ENCODE data around the gene RAB15. TPM values are rescaled to one million over a fixed set of nuclear protein-coding genes. Genes with fewer than 3 reads are reported as not detected.

Gene RAB15
- total and polyA plus RNA-seq, 11 donors: 12.0 to 70.4 (median 22.5) TPM

DNA sequence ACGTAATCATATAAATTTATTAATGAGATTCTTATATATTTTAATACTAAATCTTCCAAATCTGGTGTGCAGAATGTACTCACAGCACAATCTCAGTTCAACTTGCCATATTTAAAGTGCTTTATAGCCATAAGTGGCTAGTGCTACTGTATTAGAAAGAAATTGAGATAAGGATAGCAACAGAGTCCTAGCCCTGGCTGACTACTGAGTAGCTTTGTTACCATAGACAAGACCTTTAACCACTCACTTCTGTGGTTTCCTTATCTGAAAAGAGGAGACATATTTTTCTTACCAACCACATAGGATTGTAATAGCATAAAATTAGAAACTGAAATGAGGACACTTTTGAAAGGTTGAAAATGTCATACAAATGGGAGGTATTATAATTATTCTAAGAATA is 59.9 kb downstream of the RAB15 start:
- Histone ChIP-seq H3K9me3 (no peaks in the 10 kb centered on the region), H3K4me3 (no peak overlapping the region), H3K36me3 (no peaks in the 10 kb centered on the region), H3K27ac (peak overlapping the region in 2 of 12 donors; percentile 5 to 13), H3K27me3 (no peaks in the 10 kb centered on the region), H3K4me1 (peaks cover 0 to 26% (median 16%) of the 10 kb centered on the region in 12 donors)
- intact Hi-C loops (cut with DNase I): loop anchor here in 4 of 10 donors (5.0 to 10.0 kb wide), 2 partner anchors 70 to 73 kb away; partner anchors contain the start of gene FNTB (in 3 of the 4)
- ATAC-seq: no peak
- 0 to 90% (median 27%) methylated on average over 1 of the region's 1 CpG for WGBS, 4 donors
- TF ChIP-seq POLR2A (IDR thresholded peaks at IDR 0.05): no peak
- TF ChIP-seq, protein P1, sequence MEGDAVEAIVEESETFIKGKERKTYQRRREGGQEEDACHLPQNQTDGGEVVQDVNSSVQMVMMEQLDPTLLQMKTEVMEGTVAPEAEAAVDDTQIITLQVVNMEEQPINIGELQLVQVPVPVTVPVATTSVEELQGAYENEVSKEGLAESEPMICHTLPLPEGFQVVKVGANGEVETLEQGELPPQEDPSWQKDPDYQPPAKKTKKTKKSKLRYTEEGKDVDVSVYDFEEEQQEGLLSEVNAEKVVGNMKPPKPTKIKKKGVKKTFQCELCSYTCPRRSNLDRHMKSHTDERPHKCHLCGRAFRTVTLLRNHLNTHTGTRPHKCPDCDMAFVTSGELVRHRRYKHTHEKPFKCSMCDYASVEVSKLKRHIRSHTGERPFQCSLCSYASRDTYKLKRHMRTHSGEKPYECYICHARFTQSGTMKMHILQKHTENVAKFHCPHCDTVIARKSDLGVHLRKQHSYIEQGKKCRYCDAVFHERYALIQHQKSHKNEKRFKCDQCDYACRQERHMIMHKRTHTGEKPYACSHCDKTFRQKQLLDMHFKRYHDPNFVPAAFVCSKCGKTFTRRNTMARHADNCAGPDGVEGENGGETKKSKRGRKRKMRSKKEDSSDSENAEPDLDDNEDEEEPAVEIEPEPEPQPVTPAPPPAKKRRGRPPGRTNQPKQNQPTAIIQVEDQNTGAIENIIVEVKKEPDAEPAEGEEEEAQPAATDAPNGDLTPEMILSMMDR (IDR thresholded peaks at IDR 0.05): no peak
- DNase-seq: no peak

DNA sequence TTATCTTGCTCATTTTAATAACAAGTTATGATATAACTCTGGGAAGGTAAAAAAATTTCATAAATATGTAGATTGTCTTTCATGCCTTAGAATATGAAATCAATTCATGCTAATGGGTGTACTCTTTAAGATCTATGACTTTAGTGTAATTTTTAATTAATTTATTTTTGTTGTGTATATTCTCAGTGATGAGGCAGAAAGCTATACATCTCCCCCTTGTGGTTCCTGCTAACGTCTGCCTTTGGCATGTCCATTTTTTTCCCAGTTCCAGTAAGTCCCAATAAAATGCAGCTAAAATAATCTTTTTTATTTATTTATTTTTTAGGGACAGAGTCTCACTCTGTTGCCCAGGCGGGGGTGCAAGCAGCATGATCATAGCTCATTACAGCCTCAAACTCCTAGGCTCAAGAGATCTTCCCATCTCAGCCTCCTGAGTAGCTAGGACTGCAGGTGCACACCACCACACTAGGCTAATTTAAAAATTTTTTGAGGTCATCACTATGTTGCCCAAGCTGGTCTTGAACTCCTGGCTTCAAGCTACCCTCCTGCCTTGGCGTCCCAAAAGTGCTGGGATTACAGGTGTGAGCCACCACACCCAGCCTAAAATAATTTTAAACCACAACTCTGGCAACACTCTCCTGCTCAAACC is 61.2 kb downstream of the RAB15 start:
- intact Hi-C loops (cut with DNase I): loop anchor here in 4 of 10 donors (5.0 to 10.0 kb wide), 2 partner anchors 71 to 74 kb away; partner anchors contain the start of gene FNTB (in 3 of the 4)
- H3K27me3 ChIP-seq: no peaks in the 10 kb centered on the region
- no peak for TF ChIP-seq POLR2A (IDR thresholded peaks at IDR 0.05)
- TF ChIP-seq, protein P1 (IDR thresholded peaks at IDR 0.05): peak; percentile 5 to 53 (median 38)
- WGBS, 4 donors: 15 to 26% (median 23%) methylated on average over 3 of the region's 3 CpGs
- H3K9me3 ChIP-seq: no peaks in the 10 kb centered on the region
- peaks cover 0 to 21% (median 13%) of the 10 kb centered on the region in 12 donors for H3K4me1 ChIP-seq
- no peak overlapping the region for H3K4me3 ChIP-seq
- ATAC-seq: no peak
- H3K36me3 ChIP-seq: no peaks in the 10 kb centered on the region
- no peak for DNase-seq
- H3K27ac ChIP-seq: no peak overlapping the region

DNA sequence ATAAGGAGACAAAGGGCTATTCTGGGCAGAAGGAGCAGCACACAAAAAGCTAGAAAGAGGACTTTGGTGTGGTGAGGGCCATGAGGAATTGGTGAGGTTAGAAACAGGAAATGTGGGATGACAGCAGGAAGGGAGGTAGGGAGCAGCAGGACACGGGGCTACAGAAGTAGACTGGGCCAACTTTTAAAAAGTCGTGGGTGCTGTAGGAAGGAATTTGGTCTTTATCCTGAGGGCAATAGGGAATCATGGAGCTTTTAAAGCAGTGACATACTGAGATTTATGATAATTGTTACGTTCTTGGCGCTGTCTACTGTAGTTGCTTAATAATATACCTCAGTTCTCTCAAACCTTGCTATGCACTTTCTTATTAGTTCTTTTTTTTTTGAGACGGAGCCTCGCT is 66.1 kb downstream of the RAB15 start:
- intact Hi-C loops (cut with DNase I): loop anchor here in 1 of 10 donors (10.0 kb wide), 1 partner anchor 231 kb away; no protein-coding TSS in a partner anchor
- no peak overlapping the region for H3K27ac ChIP-seq
- 75 to 80% (median 77%) methylated on average over 6 of the region's 6 CpGs for WGBS, 4 donors
- DNase-seq (no peak), ATAC-seq (no peak)
- peaks cover 0 to 3% (median 0%) of the 10 kb centered on the region in 9 donors for H3K27me3 ChIP-seq
- no peaks in the 10 kb centered on the region for H3K9me3 ChIP-seq
- no peaks in the 10 kb centered on the region for H3K4me1 ChIP-seq
- H3K36me3 ChIP-seq: no peaks in the 10 kb centered on the region
- H3K4me3 ChIP-seq: no peak overlapping the region
- TF ChIP-seq, protein P1 (IDR thresholded peaks at IDR 0.05): no peak
- TF ChIP-seq POLR2A (IDR thresholded peaks at IDR 0.05): no peak

DNA sequence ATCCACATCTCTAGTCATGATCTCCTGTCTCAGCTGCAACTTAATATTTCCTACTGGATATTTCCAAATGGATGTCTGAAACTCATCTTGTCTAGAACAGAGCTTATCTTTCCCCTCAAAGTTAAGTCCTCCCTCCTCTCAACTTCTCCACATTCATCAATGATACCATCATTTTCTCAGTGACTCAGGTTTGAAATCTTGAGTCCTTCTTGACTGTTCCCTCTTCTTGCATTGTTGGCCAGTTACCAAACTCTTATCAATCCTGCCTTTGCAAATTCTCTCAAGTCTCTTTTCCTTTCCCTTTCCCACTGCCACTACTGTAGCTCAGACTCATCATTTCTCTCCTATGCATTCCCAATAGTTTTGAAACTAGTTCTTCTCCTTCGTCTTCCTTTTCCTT is 72.2 kb downstream of the RAB15 start:
- H3K4me1 ChIP-seq: no peaks in the 10 kb centered on the region
- H3K36me3 ChIP-seq: no peaks in the 10 kb centered on the region
- no peak overlapping the region for H3K27ac ChIP-seq
- no peak overlapping the region for H3K4me3 ChIP-seq
- WGBS, 4 donors: 56 to 76% (median 65%) methylated on average over 1 of the region's 1 CpG
- intact Hi-C loops (cut with DNase I): loop anchor here in 4 of 10 donors (5.0 to 10.0 kb wide), 2 partner anchors 225 to 233 kb away; no protein-coding TSS in a partner anchor
- H3K27me3 ChIP-seq: peaks cover 0 to 11% (median 0%) of the 10 kb centered on the region in 9 donors
- TF ChIP-seq, protein P1 (IDR thresholded peaks at IDR 0.05): no peak
- TF ChIP-seq POLR2A (IDR thresholded peaks at IDR 0.05): no peak
- no peak for DNase-seq
- ATAC-seq: no peak
- H3K9me3 ChIP-seq: no peaks in the 10 kb centered on the region

Other genes starting within 250 kb of the RAB15 start
- 100 to 1,000 TPM in 4 of 9 donors, 10 to 100 TPM in 5; 71.6 to 195 (median 93.4) TPM for gene SPTB, start 92.4 kb downstream of the RAB15 start, total RNA-seq
- gene SPTB, start 92.4 kb downstream of the RAB15 start, polyA plus RNA-seq: 10 to 100 TPM; 60.3 to 75.2 TPM
- 100 to 1,000 TPM in 1 of 9 donors, 10 to 100 TPM in 8; 57.2 to 106 (median 77.3) TPM for gene CHURC1, start 57.9 kb downstream of the RAB15 start, total RNA-seq
- 10 to 100 TPM; 51.0 to 53.5 TPM for gene CHURC1, start 57.9 kb downstream of the RAB15 start, polyA plus RNA-seq
- gene GPX2, start 29.6 kb downstream of the RAB15 start, total RNA-seq: not detected
- gene GPX2, start 29.6 kb downstream of the RAB15 start, polyA plus RNA-seq: under 1 TPM in 1 of 2 donors, not detected in 1; 0.26 TPM
- 10 to 100 TPM; 13.0 to 20.8 (median 16.7) TPM for gene FNTB, start 14.6 kb upstream of the RAB15 start, total RNA-seq
- 10 to 100 TPM; 10.5 to 22.5 TPM for gene FNTB, start 14.6 kb upstream of the RAB15 start, polyA plus RNA-seq
- 100 to 1,000 TPM in 1 of 9 donors, 10 to 100 TPM in 8; 42.3 to 102 (median 79.5) TPM for gene MAX, start 130.2 kb upstream of the RAB15 start, total RNA-seq
- 10 to 100 TPM; 42.3 to 60.5 TPM for gene MAX, start 130.2 kb upstream of the RAB15 start, polyA plus RNA-seq